GM18519 (cell line): ENCODE results near the gene ARSG.
"Not testable (repeated sequence)": the region's sequence is repeated elsewhere in the genome, so short reads cannot be mapped to it uniquely, and the experiment has no call there.

Experiments used
- ATAC-seq: cut with Tn5 transposase; IDR thresholded peaks from one replicate; pipeline ENCODE4 v1.9.1; 2021; ENCODE audit warnings: mild to moderate bottlenecking, moderate library complexity; ENCODE audit not compliant: unreplicated experiment, low FRiP score

ARSG gene

DNA sequence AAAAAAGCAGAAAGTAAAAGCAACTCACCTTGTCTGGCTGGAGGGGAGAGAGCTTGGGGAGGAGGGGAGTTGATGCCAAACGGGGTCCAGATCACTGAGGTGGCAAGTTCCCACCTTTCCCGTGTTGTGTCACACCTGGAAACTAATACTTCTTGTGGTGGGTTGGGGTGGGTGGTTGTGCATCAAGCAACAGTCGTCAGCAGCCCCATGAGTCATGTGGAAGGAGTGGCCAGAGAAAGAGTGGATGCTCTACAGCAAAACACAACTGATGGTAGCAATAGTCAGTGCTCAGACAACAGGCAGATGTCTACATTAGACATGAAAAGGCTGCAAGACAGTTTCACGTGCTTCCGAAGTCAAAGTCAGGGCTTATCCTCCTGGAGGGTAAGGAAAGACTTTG is 35.4 kb downstream of the ARSG start:
- ATAC-seq = no peak

DNA sequence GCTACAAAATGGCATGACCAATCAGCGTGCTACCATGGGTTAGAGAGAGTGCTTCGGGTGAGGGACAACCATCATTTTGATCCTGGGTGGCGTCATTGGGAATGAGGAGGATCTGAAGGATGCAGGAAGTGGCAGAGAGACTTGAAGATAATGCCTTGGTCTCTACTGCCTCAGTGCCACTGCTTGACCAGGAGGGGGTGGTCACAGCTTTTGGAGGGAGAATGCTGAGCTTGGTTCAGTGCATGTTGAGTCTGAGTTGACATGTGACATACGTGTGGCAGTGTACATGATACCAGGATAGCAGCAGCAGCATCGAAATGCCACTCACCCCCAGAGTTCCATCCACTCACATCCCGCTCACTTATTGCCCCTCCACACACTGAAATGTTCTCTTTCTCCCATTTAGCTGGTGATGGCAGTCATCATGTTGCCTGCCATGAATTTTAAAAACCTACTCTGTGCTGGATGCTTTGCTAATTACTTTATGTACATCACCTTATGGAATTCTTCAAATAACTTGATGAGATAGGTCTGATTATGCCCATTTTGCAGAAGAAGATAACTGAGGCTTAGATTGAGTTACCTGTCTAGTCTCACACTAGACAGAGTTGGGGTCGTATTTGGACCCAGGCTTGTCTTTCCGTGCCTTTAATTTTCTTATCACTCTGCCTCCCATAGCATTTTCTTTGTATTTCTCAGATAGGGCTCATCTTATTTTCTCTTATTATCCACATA is 36.7 kb downstream of the ARSG start:
- no peak for ATAC-seq

DNA sequence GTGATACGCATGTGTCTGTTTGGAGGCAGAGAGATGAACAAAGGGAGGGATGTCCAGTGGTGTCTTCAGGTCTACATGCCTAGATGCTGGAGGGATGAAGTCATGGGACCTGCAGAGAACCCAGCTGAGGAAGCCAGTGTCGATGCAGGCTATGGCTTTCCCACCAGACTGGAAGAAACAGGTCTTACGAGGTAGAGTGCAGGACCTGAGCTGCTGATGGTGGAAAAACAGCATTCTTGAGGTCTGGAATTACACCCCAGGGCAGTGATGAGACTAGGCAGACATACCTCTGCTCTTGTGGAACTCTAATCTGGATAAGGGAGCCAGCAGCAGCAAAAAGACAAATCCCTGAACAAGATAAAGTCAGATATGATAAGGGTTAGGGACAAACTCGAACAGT is 37.4 kb downstream of the ARSG start:
- ATAC-seq = no peak

DNA sequence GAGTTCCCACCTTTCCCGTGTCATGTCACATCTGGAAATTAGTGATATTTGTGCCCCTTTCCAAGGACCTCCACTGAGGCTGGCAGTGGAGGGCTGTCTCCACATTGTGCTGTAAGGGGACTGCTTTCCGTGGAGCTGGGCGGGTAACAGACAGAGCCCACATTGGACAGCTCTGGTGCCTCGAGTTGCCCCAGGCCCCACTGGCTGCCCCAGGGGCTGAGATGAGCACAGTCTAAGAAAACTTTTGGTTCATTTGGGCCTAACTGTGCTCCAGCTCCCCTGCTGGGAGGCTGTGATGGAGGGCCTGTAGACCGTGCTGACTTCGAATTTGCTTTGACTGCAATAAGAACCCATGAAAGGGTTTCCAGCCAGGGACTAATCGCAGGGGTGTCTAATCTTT is 38.0 kb downstream of the ARSG start:
- ATAC-seq = no peak

DNA sequence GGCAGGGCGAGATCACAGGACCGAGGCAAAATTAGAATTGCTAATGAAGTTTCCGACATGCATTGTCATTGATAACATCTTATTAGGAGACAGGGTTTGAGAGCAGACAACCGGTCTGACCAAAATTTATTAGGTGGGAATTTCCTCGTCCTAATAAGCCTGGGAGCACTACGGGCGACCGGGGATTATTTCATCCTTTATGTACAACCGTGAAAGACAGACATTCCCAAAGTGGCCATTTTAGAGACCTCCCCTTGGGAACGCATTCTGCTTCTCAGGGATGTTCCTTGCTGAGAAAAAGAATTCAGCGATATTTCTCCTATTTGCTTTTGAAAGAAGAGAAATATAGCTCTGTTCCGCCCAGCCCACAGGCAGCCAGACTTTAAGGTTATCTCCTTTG is 40.6 kb downstream of the ARSG start:
- ATAC-seq = not testable (repeated sequence)

DNA sequence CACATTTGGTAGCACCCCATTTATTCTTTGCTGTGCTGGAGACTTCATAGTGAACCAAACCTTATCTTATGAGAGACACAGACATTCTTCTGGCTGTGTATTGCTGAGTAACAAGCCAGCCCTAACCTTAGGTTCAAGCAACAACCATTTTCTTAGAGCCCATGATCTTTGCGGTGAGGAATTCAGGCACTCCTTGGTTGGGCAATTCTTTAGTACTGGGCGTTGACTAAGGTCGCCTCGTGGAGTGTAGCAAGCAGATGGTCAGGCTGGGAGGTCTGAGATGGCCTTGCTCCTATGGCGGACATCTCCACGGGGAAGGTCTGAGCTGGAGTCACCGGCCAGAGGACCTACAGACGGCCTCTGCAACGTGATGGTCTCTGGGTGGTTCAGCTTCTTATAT is 43.1 kb downstream of the ARSG start:
- no peak for ATAC-seq

DNA sequence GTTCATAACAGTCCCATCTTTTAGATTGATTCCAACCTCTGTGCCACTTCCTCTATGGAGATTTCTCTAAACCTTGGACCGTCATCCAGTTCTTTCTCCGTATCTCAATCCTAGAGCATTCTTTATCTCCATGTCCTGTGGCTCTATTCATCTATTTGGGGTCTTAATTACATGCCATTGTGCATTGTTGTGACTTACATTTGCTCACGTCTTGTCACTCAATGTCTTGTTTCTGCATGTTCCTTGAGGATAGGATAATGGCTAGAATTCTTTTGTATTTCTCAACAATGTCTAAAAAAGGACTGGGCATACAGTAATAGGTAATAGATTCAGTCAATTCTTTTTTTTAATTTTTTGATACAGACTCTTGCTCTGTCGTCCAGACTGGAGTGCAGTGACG is 50.2 kb downstream of the ARSG start:
- ATAC-seq = no peak

DNA sequence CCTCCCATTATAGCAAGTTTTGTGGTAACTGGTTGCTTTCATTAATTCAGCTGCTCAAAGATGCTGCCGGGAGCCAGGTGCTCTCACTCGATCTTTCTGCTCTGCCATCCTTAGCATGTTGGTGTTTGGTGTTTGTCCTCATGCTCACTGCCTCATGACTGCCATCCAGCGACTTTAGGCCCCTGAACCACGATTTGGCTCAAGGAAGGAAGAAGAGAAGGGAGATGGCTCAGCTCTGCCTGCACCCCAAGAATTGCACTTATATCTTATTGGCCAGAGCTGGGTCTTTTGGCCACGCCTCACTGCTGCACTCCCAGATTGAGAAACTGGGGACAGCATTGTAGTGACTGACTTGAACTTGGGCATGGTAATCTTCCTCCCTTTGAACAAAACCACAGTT is 52.7 kb downstream of the ARSG start:
- ATAC-seq = no peak

DNA sequence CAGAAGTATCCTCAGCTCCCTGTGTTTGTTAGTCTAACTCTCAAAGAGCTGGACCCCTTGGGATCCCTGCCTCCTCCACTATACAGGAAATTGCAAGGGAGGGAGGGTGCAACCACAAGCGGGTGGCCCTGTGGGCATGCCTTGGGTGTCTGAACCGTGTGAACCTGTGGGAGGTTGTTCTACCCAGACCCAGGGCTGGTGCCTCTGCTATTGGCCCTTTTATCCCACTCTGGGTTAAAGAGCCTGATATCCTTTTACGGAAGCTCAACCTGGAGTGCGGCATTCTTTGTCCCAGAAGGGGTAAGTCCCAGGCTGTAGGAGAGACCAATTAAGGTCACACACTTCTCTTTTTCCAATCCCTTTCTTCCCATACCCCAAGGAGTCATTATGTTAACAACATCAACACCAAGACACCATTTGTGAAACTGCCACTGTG is 53.4 kb downstream of the ARSG start:
- no peak for ATAC-seq

DNA sequence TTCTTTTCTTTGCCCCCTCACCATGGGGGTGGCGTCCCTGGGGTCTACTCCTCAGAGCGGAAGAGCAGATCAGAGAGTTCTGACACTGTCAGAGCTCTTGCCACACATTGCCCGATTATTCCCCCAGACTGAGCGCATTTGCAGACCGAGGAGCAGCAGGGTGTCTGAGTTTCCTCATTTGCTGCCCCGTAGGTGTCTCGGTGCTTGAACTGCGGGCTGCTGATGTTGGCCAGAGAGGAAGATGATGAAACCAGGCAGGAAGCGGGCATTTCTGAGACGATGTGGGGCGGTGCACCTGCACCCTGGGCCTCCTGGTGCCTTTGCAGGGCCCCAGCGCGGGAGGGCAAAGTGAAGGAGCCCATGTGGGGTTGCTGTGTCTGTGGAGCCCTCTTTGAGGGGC is 55.2 kb downstream of the ARSG start:
- peak; percentile 41 for ATAC-seq

DNA sequence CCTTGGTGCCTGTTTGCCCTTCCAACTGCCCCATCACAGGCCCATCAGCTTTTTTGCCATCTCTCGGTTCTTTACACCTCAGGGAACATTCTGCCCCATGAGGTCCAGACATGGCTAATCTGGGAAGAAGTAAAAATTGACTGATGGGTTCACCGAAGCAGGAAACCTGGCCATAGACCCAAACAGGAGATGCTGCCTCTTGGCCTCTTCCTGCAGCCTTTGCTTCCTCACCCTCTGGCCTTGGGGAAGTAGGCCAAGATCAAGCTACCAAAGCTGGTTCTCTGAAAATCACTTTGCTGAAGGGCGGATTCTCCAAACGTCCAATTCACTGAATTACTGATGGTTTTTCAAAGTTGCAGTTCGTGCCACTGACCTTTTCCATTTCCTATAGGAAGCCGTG is 56.1 kb downstream of the ARSG start:
- no peak for ATAC-seq

DNA sequence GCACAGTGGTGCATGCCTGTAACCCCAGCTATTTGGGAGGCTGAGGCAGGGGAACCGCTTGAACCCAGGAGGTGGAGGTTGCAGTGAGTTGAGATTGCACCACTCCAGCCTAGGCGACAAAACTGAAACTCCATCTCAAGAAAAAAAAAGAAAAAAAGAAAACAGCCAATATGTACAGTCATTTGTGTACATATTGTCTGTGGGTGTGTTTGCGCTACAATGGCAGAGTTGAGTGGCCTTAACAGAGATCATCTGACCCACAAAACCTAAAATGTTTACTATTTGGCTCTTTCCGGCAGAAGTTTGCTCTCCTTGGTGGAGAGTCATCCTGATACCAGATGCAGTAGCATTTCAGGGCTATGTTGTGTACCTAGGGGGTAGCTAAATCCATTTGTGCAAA is 57.9 kb downstream of the ARSG start:
- peak; percentile 88 for ATAC-seq

DNA sequence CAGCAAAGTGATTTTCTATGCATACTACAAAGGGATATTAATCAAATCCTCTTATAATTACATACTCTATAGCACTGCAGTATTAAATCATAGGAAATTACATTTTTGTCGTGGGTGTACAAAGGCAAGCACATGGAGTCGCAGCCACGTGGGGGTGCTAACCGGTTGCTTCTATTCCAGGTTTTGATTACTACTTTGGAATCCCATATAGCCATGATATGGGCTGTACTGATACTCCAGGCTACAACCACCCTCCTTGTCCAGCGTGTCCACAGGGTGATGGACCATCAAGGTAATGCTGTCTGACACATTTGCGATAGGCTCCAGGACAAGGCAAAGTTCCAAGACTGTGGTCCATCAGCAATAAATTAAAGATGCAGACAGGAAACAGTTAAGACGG is 60.1 kb downstream of the ARSG start:
- no peak for ATAC-seq

DNA sequence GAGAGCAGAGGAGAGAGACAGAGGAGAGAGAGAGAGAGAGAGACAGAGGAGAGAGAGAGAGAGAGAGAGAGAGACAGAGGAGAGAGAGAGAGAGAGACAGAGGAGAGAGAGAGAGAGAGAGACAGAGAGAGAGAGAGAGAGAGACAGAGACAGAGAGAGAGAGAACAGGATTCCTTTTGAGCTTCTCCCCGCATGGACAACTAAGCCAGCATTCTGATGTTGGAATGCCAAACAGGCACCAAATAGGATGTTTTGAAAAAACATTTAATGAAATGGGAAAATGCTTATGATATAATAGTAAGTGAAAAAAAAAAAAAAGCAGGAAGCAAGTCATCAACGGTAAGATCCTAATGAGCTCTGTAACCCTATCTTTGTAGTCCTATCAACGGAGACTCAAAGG is 60.7 kb downstream of the ARSG start:
- ATAC-seq = no peak

DNA sequence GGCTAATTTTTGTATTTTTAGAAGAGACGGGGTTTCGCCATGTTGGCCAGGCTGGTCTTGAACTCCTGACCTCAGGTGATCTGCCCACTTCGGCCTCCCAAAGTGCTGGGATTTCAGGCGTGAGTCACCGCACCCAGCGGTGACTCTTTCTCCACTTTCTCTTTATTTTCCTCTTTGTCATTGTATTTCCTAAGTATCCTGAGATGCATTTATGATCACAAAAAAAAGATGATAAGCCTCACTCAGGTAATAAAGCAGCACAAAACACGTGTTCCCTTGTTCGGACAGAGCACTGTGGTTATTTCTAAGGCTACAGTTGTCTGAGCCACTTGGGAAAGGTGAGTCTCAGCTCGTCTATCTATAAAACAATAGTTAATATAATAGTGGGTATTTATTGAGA is 61.4 kb downstream of the ARSG start:
- not testable (repeated sequence) for ATAC-seq

DNA sequence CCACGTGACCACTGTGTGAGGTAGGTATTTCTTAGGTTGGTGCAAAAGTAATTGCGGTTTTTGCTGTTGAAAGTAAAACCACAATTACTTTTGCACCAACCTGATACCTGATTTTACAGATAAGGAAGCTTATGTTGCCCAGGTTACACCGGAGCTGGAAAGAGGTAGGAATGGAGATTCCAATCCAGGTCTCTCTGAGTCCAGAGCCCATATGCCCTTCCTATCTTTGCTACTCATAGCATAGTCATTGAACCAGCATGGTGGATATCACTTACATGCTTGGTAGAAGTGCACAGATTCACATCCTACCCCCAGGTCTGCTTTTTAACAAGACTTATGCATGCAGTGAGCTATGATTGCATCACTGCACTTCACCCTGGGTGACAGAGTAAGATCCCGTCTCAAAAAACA is 61.8 kb downstream of the ARSG start:
- no peak for ATAC-seq

DNA sequence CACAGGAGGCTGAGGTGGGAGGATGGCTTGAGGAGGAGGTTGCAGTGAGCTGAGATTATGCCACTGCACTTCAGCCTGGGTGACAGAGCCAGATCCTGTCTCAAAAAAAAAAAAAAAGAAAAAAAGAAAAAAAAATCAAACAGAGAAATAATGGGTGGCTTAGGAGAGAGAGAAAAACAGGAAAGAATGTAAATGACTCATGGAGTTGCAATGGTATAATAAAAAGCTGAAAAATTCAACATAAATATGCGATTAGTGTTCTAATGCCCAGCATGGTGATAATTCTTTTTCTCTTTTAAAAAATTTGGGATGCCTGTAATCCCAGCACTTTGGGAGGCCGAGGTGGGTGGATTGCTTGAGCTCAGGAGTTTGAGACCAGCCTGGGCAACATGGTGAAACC is 63.0 kb downstream of the ARSG start:
- not testable (repeated sequence) for ATAC-seq

DNA sequence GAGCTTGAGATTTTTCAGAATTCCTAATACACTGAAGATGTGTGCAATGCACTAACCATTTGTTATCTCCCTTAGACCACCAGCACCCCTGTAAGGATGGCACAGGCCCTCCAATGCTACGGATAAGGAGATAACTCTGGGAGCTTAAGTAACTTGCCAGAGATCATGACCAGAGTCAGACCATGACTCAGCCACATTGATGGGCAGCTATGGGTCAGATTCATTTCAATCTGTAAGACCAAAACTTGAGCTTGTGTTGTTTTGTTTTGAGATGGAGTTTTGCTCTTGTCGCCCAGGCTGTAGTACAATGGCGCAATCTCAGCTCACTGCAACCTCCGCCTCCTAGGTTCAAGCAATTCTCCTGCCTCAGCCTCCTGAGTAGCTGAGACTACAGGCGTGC is 63.8 kb downstream of the ARSG start:
- ATAC-seq = not testable (repeated sequence)

DNA sequence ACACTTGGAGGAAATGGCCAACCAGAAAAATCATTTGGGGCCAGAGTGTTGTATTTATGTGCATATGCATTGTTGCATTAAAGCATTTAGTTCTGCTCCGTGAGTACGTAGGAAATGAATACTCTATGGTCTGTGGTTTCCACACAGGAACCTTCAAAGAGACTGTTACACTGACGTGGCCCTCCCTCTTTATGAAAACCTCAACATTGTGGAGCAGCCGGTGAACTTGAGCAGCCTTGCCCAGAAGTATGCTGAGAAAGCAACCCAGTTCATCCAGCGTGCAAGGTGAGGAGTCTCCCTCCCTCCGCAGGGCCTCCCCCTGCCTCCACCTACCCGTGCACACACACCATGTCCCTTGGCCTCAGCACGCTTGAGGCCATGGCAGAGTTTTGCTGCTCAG is 65.2 kb downstream of the ARSG start:
- peak; percentile 80 for ATAC-seq

DNA sequence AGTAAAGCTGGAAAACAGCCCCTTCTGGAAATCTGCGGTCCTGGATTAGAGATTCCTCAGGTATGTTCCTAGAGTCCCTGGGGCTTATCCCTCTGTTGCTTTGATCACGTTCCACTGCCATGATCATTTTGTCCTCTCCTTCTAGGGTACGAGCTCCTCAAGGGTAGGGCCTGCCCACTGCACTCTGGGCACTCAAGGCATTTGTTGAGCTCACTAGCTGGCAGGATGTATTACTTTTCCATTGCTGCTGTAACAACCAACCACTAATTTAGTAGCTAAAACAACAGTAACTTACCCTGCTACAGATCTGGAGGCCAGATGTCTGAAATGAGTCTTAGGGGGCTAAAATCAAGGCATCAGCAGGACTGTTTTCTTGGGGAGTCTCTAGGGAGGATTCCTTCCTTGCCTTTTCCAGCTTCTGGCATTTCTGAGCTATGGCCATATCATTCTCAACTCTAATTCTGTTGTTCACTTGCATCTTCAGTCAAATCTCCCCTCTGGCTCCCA is 65.7 kb downstream of the ARSG start:
- ATAC-seq = no peak

DNA sequence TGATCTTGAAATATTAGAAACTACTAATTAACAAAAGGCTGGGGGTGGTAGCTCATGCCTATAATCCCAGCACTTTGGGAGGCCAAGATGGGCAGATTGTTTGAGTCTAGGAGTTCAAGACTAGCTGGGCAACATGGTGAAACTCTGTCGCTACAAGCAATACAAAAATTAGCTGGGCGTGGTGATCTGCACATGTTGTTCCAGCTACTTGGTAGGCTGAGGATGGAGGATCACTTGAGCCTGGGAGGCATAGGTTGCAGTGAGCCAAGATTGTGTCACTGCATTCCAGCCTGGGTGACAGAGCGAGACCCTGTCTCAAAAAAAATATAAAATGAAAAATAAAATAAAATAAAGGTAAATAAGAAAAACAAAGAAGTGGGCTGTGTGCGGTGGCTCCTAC is 66.6 kb downstream of the ARSG start:
- no peak for ATAC-seq

DNA sequence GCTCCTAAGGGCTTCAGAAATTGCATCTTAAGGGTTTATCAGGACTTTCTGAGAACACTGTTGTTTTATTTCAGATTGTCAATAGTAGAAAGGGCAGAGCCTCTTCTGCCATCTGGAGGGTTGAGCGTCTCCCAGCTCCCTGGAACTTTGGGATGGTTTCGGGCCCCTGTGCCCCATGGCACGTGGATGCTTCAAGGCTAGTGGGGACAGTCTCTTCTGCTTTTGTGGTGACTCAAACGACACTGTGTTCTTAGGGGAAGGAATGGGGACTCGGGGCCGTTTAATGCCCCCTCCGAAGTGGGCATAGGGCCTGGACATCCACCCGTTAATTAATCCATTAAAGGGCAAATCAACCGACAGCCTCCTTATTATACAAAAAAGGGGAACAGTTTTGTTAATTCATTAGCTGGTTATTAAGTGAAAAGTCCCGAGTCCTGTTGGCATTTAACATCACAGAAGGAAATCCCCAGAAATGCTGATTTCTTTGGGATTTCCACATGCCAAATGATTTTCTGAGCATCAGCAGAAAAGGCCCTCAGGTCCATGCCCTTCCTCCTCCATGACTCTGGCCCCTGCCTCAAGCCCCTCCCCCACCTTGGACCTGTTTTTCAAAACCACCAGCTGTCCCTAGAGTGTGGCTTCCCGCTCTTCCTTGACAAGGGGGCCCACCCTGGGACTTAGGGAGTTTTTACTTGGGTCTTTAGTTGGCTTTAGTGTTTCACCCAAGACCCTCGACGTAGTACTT is 68.7 kb downstream of the ARSG start:
- no peak for ATAC-seq
